Measurements from ENCODE around the gene NOS1AP.

GRCh38 chr1:162204129-162204822, 134.8 kb downstream of the NOS1AP start:
- TF ChIP-seq CTCF (IDR thresholded peaks at IDR 0.05) (no peak), POLR2A (IDR thresholded peaks at IDR 0.05) (no peak)

All from lower leg skin (tissue), 3 donors.